Effector memory CD8-positive, alpha-beta T cell (primary cell): ENCODE results near the gene PSMG2.

ENCODE experiments used
- ATAC-seq: fragments of 150-1000 bp; cut with Tn5 transposase; replicated peaks from 2 replicates; pipeline ENCODE4 v1.10.0; 2021; ENCODE audit warnings: mild to moderate bottlenecking, moderate library complexity
- DNase-seq, 3 experiments: peaks; one replicate each; pipeline ENCODE4 v3.0.0; 2021
- H3K27ac Mint-ChIP-seq, 2 donors: one replicate each; pipeline ENCODE4 v1.8.0; 2022; ENCODE audit warnings: mild to moderate bottlenecking in 2 of 2, mixed read lengths in 2 of 2, moderate library complexity in 2 of 2
- H3K27me3 Mint-ChIP-seq, 2 donors: one replicate each; pipeline ENCODE4 v1.8.0; 2022; ENCODE audit warnings: mixed read lengths in 2 of 2
- H3K36me3 Mint-ChIP-seq: one replicate; pipeline ENCODE4 v1.8.0; 2022; ENCODE audit warnings: mild to moderate bottlenecking, moderate library complexity, mixed read lengths; ENCODE audit not compliant: insufficient read depth
- H3K4me1 Mint-ChIP-seq, 2 donors: one replicate each; pipeline ENCODE4 v1.8.0; 2022; ENCODE audit warnings: low read depth in 2 of 2, mixed read lengths in 2 of 2
- H3K4me3 Mint-ChIP-seq, 2 donors: one replicate each; pipeline ENCODE4 v1.8.0; 2022; ENCODE audit warnings: mild to moderate bottlenecking in 2 of 2, mixed read lengths in 2 of 2, moderate library complexity in 2 of 2
- H3K9me3 Mint-ChIP-seq, 2 donors: one replicate each; pipeline ENCODE4 v1.8.0; 2022; ENCODE audit warnings: mixed read lengths in 2 of 2
- total RNA-seq, 9 experiments: gene quantifications; one replicate each; lab custom pipeline; 2026; lab: John Stamatoyannopoulos, UW

The PSMG2 gene
- total RNA-seq, result 41.7 to 87.0 (median 63.6) reads per million in 9 experiments

GRCh38 chr18:12702221-12703095 is at the start of gene PSMG2, which contains the start of gene CEP76:
TSS of gene PSMG2 (plus strand) at chr18:12703042. CDS start at chr18:12703108, 66 bp downstream.
TSS of gene CEP76 (minus strand) at chr18:12702723. CDS start at chr18:12702548, 175 bp downstream.
- peak; percentile 80 for ATAC-seq
- Mint-ChIP-seq H3K36me3 (peaks cover 36% of the 10 kb centered on the region), H3K27me3 (no peaks in the 10 kb centered on the region), H3K4me1 (peaks cover 24 to 46% of the 10 kb centered on the region in 2 donors), H3K4me3 (peak within 1 kb of the TSS; percentile 95 to 98), H3K9me3 (no peaks in the 10 kb centered on the region), H3K27ac (peak within 1 kb of the TSS; percentile 99 to 100)
- DNase-seq, result peak; percentile 76 to 84 (median 79)

GRCh38 chr18:12654971-12655370 is 47.9 kb upstream of the PSMG2 start:
- DNase-seq, result no peak
- no peak for ATAC-seq
- no peaks in the 10 kb centered on the region for H3K9me3 Mint-ChIP-seq
- H3K4me3 Mint-ChIP-seq, result no peak overlapping the region
- peaks cover 7 to 8% of the 10 kb centered on the region in 2 donors for H3K4me1 Mint-ChIP-seq
- H3K36me3 Mint-ChIP-seq, result peaks cover 2% of the 10 kb centered on the region
- no peaks in the 10 kb centered on the region for H3K27me3 Mint-ChIP-seq
- H3K27ac Mint-ChIP-seq, result peak overlapping the region in 1 of 2 donors; percentile 69

GRCh38 chr18:12656605-12656937 is 46.3 kb upstream of the PSMG2 start:
- no peaks in the 10 kb centered on the region for H3K27me3 Mint-ChIP-seq
- ATAC-seq (no peak), DNase-seq (no peak)
- peak overlapping the region in 1 of 2 donors; percentile 75 for H3K27ac Mint-ChIP-seq
- peaks cover 2% of the 10 kb centered on the region for H3K36me3 Mint-ChIP-seq
- H3K9me3 Mint-ChIP-seq, result no peaks in the 10 kb centered on the region
- peak overlapping the region; percentile 63 to 80 for H3K4me3 Mint-ChIP-seq
- peaks cover 7 to 8% of the 10 kb centered on the region in 2 donors for H3K4me1 Mint-ChIP-seq

GRCh38 chr18:12656938-12657683 is 45.7 kb upstream of the PSMG2 start:
- H3K4me1 Mint-ChIP-seq, result peaks cover 7 to 8% of the 10 kb centered on the region in 2 donors
- H3K36me3 Mint-ChIP-seq, result peaks cover 2% of the 10 kb centered on the region
- ATAC-seq, result peak; percentile 68
- no peaks in the 10 kb centered on the region for H3K9me3 Mint-ChIP-seq
- H3K27me3 Mint-ChIP-seq, result no peaks in the 10 kb centered on the region
- peak; percentile 2 to 8 (median 4) for DNase-seq
- peak overlapping the region; percentile 63 to 80 for H3K4me3 Mint-ChIP-seq
- H3K27ac Mint-ChIP-seq, result peak overlapping the region in 1 of 2 donors; percentile 75

GRCh38 chr18:12657684-12658425 is 45.0 kb upstream of the PSMG2 start, which contains the start of gene SPIRE1:
TSS of gene SPIRE1 (minus strand) at chr18:12658107. CDS start at chr18:12657866, 241 bp downstream.
- peaks cover 2% of the 10 kb centered on the region for H3K36me3 Mint-ChIP-seq
- peak; percentile 61 for ATAC-seq
- H3K27ac Mint-ChIP-seq, result peak within 1 kb of the TSS; percentile 20 to 75

GRCh38 chr18:12658426-12659138 is 44.3 kb upstream of the PSMG2 start:
- Mint-ChIP-seq H3K4me3 (peak overlapping the region; percentile 72 to 78), H3K36me3 (peaks cover 2% of the 10 kb centered on the region), H3K27ac (peak overlapping the region in 1 of 2 donors; percentile 20), H3K9me3 (no peaks in the 10 kb centered on the region), H3K27me3 (no peaks in the 10 kb centered on the region), H3K4me1 (peaks cover 7 to 8% of the 10 kb centered on the region in 2 donors)
- peak in 2 of 3 experiments; percentile 5 to 14 for DNase-seq
- peak; percentile 38 for ATAC-seq

More at GRCh38 chr18:12657684-12658425, 45.0 kb upstream of the PSMG2 start, which contains the start of gene SPIRE1:
- Mint-ChIP-seq H3K4me1 (peaks cover 7 to 8% of the 10 kb centered on the region in 2 donors), H3K27me3 (no peaks in the 10 kb centered on the region), H3K4me3 (peak within 1 kb of the TSS; percentile 72 to 80), H3K9me3 (no peaks in the 10 kb centered on the region)
- DNase-seq, result peak; percentile 9 to 21 (median 20)

GRCh38 chr18:12659904-12660605 is 42.8 kb upstream of the PSMG2 start:
- ATAC-seq (peak; percentile 31), DNase-seq (peak; percentile 19 to 40 (median 31))
- H3K4me3 Mint-ChIP-seq, result peak overlapping the region in 1 of 2 donors; percentile 1
- no peaks in the 10 kb centered on the region for H3K9me3 Mint-ChIP-seq
- peaks cover 2% of the 10 kb centered on the region for H3K36me3 Mint-ChIP-seq
- H3K27me3 Mint-ChIP-seq, result no peaks in the 10 kb centered on the region
- H3K27ac Mint-ChIP-seq, result no peak overlapping the region
- peaks cover 7 to 8% of the 10 kb centered on the region in 2 donors for H3K4me1 Mint-ChIP-seq

- no peak for ATAC-seq
Observed at GRCh38 chr18:12668041-12668440, 34.8 kb upstream of the PSMG2 start.

GRCh38 chr18:12679183-12679786 is 23.6 kb upstream of the PSMG2 start:
- peaks cover 3 to 5% of the 10 kb centered on the region in 2 donors for H3K4me1 Mint-ChIP-seq
- DNase-seq, result no peak
- no peak for ATAC-seq
- no peak overlapping the region for H3K4me3 Mint-ChIP-seq
- H3K27ac Mint-ChIP-seq, result peak overlapping the region; percentile 36 to 72
- no peaks in the 10 kb centered on the region for H3K27me3 Mint-ChIP-seq
- no peaks in the 10 kb centered on the region for H3K9me3 Mint-ChIP-seq
- H3K36me3 Mint-ChIP-seq, result peaks cover 56% of the 10 kb centered on the region

More at GRCh38 chr18:12668041-12668440, 34.8 kb upstream of the PSMG2 start:
- Mint-ChIP-seq H3K4me1 (no peaks in the 10 kb centered on the region), H3K9me3 (no peaks in the 10 kb centered on the region), H3K4me3 (no peak overlapping the region), H3K27ac (no peak overlapping the region), H3K27me3 (no peaks in the 10 kb centered on the region), H3K36me3 (peaks cover 22% of the 10 kb centered on the region)
- no peak for DNase-seq

- Mint-ChIP-seq H3K27ac (no peak overlapping the region), H3K27me3 (no peaks in the 10 kb centered on the region), H3K4me3 (no peak overlapping the region), H3K36me3 (peaks cover 17% of the 10 kb centered on the region), H3K9me3 (no peaks in the 10 kb centered on the region), H3K4me1 (no peaks in the 10 kb centered on the region)
- ATAC-seq (no peak), DNase-seq (no peak)
Observed at GRCh38 chr18:12686100-12686499, 16.7 kb upstream of the PSMG2 start.

- ATAC-seq (no peak), DNase-seq (no peak)
- Mint-ChIP-seq H3K36me3 (peaks cover 21% of the 10 kb centered on the region), H3K9me3 (no peaks in the 10 kb centered on the region), H3K4me3 (no peak overlapping the region), H3K27ac (no peak overlapping the region), H3K27me3 (no peaks in the 10 kb centered on the region), H3K4me1 (peaks cover 0 to 4% of the 10 kb centered on the region in 2 donors)
Observed at GRCh38 chr18:12689256-12689850, 13.5 kb upstream of the PSMG2 start.
